Suppressor macrophage (primary cell): ENCODE measurements around the gene LAMP2.
A peak's percentile ranks its signal among the peaks of the same experiment; 100 is the strongest.

Experiments
- DNase-seq, 4 experiments: peaks; one replicate each; pipeline ENCODE4 v3.0.0-alpha.2; 2020 to 2022

The LAMP2 gene

DNA sequence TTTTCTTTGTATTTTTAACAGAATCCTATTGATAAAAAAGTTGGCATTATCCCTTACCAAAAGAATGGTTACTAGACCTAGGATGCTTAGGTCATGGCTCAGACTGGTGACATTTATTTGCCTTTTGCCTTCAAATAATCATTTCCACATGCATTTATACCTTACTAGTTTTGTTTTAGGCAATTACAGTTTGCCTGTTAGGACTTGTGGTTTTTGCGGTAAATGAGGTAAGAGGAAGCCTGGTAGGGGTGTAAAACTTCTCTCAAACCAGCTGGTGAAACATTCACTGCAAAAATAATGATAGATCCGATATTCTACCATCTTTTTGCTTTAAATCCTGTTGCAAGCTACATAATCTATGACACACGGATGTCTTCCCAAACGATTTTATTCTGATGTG is 12.1 kb downstream of the LAMP2 start:
- DNase-seq, result peak in 3 of 4 experiments; percentile 6 to 26 (median 17)

DNA sequence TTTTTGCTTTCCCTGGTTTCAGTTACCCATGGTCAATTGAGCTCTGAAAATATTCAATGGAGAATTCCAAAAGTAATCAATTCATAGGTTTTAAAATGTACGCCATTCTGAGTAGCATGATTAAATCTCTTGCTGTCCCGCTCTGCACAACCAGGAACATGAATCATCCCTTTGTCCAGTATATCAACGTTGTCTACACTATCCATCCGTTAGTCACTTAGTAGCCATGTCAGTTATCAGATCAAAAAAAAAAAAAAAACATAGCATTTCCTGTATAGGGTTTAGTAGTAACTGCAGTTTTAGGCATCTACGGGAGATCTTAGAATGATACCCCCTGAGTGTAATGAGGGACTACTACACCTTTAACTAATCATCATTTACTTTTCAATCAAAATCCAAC is 15.1 kb downstream of the LAMP2 start:
- DNase-seq, result no peak

DNA sequence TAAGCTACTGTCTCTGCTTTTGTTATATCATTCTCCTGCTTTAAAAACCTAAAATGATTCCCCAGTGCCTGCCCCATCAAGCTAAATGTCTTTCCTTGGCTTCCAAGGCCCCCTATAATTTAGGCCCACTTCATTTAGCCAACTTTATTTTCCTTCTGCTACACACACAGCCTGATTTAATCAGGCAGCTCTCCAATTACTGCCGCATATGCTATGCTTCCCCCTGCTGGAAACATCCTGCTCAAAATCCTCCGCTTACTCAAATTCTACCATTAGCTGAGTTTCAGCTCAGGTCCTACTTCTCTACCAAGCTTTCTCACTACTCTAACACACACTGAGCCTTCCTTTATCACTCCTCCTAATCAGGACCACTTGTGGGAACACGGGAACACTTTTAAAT is 17.0 kb downstream of the LAMP2 start:
- peak in 3 of 4 experiments; percentile 9 to 26 (median 11) for DNase-seq

DNA sequence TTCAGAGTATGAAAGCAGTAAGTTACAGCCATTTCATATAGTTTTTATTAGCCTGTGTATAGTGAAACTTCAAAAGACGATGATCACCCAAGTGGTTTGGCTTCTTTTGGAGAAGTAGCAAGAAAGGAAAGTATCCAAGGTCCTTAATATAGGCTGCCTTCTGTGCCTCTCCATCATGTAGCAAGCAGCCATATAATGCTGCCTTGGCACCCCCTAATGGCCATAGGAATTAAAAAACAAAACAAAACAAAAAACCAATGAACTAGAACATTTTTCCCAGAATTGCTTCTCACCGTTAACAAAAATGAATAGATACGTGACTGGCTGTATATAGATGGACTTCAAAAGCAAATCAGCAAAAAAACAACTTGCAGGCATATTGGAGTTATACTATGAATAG is 18.9 kb downstream of the LAMP2 start:
- peak in 3 of 4 experiments; percentile 8 to 34 (median 12) for DNase-seq

DNA sequence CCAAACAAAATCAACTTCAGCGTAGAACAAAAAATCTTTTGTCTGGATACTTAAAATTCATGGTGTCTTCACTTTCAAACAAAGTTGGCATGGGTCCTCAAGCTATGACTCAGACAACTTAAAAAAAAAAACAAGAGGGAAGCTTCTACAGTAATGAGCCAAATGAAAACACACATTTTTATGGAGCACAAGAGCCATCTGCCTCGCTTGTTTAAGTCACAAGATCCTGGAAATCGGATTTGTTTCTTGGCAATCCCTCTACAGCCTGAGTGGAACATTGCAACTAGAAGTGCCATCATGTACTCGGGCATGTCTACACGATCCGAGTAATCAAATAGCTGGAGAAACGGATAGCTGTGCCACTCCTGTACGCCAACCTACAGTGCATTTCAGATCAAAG is 22.6 kb downstream of the LAMP2 start:
- no peak for DNase-seq

DNA sequence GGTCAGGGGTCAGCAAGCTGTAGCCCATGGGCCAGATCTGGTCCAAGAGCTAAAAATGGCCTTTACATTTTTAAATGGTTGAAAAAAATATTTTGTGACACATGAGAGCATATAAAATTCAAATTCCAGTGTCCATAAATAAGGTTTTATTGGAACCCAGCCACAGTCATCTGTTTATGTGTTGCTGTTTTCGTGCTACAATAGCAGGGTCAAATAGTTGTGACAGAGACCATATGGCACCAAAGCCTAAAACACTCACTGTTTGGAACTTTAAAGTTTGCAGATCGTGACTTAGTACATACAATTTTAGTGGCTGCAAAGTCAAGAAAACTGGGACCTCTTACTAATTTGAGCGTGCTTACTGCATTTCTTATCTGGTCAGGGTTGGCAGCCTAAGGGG is 29.2 kb downstream of the LAMP2 start:
- no peak for DNase-seq

DNA sequence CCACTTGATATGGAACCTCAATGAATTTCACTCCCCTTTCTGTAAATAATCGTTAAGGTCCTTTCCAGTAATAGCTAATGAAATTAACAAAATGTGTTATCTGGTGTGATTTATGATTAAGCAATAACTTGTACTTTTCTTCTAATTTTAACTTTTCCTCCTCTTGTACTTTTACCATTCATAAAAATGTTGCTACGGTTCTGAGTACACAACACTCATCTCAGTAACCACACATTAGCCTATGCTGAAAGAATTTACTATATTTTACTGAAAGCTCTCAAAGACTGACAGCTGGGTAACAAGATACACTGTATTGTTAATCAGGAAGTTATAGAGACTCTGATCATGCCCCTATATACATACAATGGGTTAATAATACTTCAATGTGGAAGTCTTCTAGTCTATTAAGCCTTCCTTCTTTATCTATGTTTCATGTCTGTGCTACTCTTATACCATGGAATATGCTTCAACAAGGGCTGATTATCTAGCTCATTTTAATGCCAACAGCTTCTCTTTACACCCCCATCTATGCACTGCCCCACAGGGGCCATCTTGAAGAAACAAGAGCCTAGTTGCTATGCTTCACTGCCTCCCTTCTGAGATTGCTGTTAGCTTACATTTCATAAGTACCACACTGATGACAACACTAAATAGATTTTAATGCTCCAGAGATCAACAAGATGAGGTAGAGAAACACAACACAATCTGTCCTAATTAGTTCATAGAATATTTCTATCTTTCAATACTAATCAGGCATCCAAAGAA is 39.1 kb downstream of the LAMP2 start:
- no peak for DNase-seq

DNA sequence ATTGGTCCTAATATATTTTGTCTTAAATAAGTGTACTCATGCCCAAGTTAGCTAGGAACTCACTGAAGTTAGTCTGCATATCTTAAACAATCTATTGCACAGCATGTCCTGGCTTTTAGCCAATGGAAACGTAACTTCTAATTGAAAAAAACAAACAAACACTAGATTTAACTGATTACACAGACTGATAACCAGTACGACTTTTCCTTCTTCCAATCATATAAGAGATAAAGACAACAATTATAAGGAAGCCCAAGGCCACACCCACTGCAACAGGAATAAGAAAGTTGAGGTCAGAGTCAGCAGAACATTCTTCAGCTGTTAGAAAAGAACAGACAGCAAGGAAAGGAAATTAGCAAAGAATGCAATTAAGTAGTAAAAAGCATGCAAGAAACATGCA is 40.8 kb downstream of the LAMP2 start:
- DNase-seq, result peak in 1 of 4 experiments; percentile 1

DNA sequence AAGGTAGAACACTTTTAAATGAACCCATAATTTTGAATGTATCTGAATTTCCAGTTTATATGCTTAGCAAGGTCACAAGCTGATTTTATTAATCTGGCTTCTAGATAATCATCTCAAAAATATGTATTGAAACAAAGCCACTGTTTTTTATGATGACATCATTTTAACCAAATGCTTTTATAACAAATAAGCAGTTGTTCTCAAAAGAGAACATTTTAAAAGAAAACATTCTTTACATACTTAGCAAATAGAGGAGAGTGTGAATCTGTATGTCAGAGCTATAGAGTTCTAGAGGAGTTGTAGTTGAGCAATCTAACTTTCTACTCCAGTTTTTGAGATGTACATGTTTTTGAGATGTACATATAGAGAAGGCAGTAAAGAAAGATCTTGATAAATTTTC is 42.5 kb downstream of the LAMP2 start:
- DNase-seq, result no peak

DNA sequence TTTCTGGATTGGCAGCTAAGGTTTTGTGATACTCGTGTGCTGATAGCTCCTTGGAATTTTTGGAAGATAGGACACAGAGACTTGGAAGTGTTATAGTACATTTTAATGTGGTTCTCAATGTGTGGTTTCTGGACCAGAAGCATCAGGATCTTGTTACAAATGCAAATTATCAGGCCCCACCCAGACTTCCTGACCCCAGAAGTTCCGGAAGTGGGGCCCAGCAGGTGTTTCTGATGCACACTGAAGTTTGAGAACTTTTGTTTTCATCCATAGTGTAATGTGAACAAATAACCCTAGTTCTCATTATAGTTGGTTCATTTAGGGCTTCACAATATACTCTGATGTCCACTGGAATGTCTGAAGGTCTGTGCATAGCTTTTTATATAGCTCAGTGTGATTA is 49.6 kb downstream of the LAMP2 start:
- DNase-seq, result no peak

DNA sequence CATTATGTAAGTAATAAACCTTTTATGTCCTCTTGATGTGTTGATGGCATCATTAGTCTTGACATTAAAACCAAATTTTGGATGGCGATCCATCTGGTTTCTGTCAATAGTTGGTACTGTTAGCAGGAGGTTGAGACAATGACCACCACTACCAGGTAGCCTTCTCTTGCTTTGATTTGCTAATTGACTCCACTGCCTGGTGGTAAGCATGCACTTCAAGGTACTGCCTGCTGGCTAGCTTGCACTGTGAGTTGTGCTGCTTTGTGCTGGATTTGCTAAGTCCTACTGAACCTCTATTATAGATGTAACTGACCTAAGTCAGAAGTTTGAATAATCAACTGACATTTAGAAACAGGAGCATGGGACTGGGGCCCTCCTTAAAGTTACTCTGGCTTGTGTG is 60.9 kb downstream of the LAMP2 start:
- DNase-seq, result no peak

DNA sequence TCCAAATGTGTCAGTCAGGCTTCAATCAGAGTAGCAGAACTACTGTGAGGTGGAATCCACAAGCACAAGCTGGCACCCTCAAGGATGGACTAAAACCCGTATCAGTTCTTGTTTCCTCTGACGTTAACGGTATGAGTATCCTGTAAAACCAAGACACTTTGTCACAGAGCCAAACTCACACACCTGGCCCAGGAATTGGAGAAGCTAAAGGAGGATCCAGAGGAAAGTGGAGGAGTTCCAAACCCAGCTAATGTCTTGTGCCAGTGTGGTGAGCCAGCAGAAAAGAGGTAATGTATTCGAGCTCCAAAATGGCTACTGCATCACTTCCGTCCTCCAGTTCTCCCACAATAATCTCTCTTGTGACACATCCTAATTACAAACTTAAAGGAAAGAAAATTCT is 62.5 kb downstream of the LAMP2 start:
- DNase-seq, result no peak

DNA sequence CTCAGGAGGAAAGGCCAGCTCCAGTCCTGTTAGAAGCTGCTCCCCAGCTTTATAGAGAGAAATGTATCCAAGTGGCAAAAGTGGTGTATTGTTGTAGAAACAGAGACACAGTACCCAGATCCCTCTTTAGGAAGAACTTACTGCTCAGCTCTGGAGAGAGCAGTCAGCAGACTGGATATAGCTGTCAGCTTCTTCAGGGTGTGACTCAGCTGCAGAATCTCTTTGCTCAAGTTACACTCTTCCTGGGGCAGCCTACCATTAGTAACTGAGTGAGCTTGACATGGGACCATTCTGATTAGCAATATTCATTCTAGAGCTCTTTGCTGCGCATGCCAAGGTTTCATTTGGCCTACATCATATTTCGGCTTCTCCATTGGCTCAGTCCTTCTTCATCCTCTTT is 66.7 kb downstream of the LAMP2 start:
- DNase-seq, result no peak

DNA sequence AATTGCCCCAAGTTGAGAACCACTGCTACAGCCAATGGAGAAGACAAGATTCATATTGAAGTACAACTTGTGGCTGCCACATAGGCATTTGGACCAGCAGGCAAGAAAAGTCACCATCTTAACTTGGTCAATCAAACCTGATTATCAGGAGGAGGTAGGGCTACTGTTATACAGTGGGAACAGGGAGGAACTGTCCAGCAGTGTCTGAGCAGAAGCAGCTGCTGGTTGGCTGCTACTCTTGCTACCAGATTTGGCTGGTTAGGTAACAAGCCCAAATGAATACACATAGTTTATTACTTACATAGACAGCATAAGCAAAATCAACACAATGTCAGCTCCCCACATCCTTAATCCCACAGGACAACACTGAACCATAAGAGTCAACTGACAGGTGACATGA is 67.8 kb downstream of the LAMP2 start:
- no peak for DNase-seq

DNA sequence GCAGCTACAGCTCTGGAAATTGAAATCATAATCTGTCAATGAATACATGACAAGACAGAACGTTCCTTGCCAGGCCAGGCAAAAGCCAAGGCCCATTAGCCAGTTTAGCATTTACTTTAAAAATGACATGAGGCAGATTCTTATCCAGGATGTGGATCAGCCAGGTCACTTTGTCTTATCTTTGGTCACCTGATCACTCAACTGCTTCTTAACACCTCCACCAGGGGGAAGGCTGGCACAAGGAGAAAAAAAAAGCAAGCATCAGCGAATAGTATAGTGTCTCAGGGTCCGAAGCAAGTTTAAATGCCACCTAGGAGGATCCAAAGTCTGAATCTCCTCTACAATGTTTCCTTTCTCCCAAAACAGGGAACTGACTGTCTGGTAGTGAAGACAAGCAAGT is 88.4 kb downstream of the LAMP2 start:
- peak in 2 of 4 experiments; percentile 1 to 5 for DNase-seq

DNA sequence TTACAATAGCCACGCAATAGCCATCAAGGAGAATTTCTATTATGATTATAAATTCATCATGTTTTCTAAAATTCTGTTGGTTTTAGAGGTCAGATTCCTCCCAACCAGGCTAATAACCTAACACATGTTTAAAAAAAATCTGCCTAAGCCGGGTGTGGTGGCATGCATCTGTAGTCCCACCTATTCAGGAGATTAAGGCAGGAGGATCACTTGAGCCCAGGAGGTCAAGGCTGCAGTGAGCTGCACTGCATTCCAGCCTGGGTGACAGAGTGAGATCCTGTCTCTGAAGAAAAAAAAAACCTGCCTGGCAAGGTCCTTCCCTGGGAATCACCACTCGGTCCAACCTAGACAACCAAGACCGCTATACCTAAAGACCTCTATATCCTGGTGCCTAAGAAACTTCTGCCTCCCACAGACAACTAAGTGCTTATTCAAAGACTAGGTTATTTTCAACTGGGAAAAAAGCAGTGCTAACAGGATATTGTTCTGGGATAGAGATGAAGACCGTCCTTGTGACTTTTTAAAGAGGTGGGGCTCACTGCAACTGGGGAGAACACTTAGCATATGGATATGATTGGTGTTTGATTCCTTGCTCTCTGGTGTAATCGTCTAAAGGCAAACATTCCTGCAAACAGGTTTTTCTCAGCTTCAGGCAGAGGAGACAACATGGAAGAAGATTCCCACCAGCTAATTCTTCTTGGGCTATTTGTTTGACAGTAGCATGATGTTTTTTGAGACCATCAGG is 89.0 kb downstream of the LAMP2 start:
- no peak for DNase-seq

DNA sequence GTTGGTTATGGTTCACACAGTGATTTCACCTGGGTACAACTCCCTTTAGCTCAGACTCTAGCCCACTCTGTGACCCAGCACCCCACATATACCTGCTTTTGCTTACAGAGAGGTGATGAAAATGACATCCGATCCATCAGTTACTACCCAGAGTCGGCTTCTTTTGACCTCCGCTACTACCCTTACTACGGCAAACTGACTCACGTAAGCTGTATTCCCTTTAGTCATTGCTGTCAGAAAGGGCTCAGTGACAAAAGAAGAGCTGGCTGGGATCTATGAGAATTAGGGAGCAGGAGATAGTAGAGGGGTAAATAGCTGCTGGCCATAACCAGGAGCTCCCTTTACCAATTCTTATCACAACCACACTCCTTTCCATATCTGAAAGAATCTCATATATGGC is 90.5 kb downstream of the LAMP2 start:
- DNase-seq, result no peak
